Esophagus muscularis mucosa (tissue), 4 donors: Measurements from ENCODE around the gene ZBTB11. TPM values are rescaled to one million over a fixed set of nuclear protein-coding genes. Genes with fewer than 3 reads are reported as not detected.

Experiments used
- DNase-seq: peaks from one replicate; pipeline ENCODE4 v3.0.0-alpha.2; 2017; ENCODE audit errors: extremely low spot score
- H3K27ac ChIP-seq, 4 donors: fragments of 200-600 bp; sonication (generic); replicated peaks in 1 of 4; 1 replicate in 3 of 4; 2 replicates in 1 of 4; pipeline ENCODE4 v1.5.1; 2016 to 2019; ENCODE audit warnings: mild to moderate bottlenecking in 1 of 4
- H3K27me3 ChIP-seq, 4 donors: fragments of 200-600 bp; sonication (generic); one replicate each; pipeline versions ENCODE4 v1.5.1 to v1.6.0; 2016 to 2019
- H3K36me3 ChIP-seq, 4 donors: fragments of 200-600 bp; sonication (generic); one replicate each; pipeline ENCODE4 v1.5.1; 2016 to 2019
- H3K4me1 ChIP-seq, 4 donors: fragments of 200-600 bp; sonication (generic); one replicate each; pipeline ENCODE4 v1.5.1; 2016 to 2019
- H3K4me3 ChIP-seq, 4 donors: fragments of 200-600 bp; sonication (generic); 1 replicate in 2 of 4; 2 replicates in 2 of 4; pipeline ENCODE4 v1.5.1; 2016 to 2019; ENCODE audit warnings: mild to moderate bottlenecking in 4 of 4, moderate library complexity in 1 of 4
- H3K9me3 ChIP-seq, 4 donors: fragments of 200-600 bp; sonication (generic); 1 replicate in 3 of 4; 2 replicates in 1 of 4; pipeline ENCODE4 v1.5.1; 2016 to 2019
- EP300 ChIP-seq: sonication (generic); formaldehyde crosslinking; IDR thresholded peaks from one replicate; pipeline ENCODE4 v1.6.1; 2017; ENCODE audit warnings: antibody characterized with exemption
- POLR2A ChIP-seq: fragments of 450-650 bp; IDR thresholded peaks from one replicate; pipeline ENCODE4 v1.6.1; 2017; ENCODE audit warnings: antibody characterized with exemption, moderate library complexity, mild to moderate bottlenecking, low read depth
- POLR2AphosphoS5 ChIP-seq, 2 donors: sonication (generic); formaldehyde crosslinking; IDR thresholded peaks; one replicate each; pipeline ENCODE4 v1.6.1; 2017; ENCODE audit warnings: antibody characterized with exemption in 2 of 2
- WGBS: methylation state at CpG from one replicate; pipeline ENCODE4 v1.1.5; 2018; 5-methylcytosine and 5-hydroxymethylcytosine counted together
- intact Hi-C: fragments of 100-400 bp; cut with DNase I; formaldehyde crosslinking; loops from one replicate; pipeline ENCODE4 v1.15.1; 2023
- total RNA-seq, 4 donors: library from RNA; depleted of rRNA; stranded (reverse); fragments of >200 nt; gene quantifications; one replicate each; pipeline versions ENCODE4 v1.1.0 to v1.2.1, GENCODE V29; 2016
- TF ChIP-seq, protein P1 (sequence below), 3 experiments: fragments of 200-600 bp in 2 of 3; fragments of 450-650 bp in 1 of 3; sonication (generic) in 2 of 3; IDR thresholded peaks; one replicate each; pipeline ENCODE4 v1.5.1; 2017 to 2019; ENCODE audit warnings: antibody characterized with exemption in 3 of 3, mild to moderate bottlenecking in 2 of 3, moderate library complexity in 1 of 3

The ZBTB11 gene
- total RNA-seq, 4 donors from 2014 or later = 15.3 to 20.8 (median 16.9) TPM

DNA sequence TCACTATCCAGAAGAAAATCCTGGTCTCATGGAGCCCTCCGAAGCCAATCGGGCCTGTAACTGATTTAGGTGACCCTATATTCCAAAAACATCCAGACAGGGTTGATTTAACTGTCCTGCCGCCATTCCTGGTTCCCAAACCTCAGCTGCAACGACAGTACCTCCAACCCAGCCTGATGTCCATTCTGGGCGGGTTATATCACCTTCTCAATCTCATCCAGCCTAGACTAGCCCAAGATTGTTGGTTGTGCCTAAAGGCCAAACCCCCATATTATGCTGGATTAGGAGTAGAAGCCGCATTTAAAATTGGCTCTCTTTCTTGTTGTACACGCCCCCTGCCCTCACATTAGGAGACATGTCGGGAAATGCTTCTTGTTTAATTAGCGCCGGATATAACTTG, 36.7 kb downstream of the ZBTB11 start:
- Histone ChIP-seq H3K36me3 (no peaks in the 10 kb centered on the region), H3K27ac (no peak overlapping the region), H3K4me3 (no peak overlapping the region), H3K4me1 (no peaks in the 10 kb centered on the region), H3K27me3 (no peaks in the 10 kb centered on the region), H3K9me3 (no peaks in the 10 kb centered on the region)
- WGBS = no CpG with 5 or more reads among the region's 10 CpGs
- intact Hi-C loops = no loop called here
- no peak for DNase-seq
- TF ChIP-seq EP300 (no peak), POLR2A (no peak)

DNA sequence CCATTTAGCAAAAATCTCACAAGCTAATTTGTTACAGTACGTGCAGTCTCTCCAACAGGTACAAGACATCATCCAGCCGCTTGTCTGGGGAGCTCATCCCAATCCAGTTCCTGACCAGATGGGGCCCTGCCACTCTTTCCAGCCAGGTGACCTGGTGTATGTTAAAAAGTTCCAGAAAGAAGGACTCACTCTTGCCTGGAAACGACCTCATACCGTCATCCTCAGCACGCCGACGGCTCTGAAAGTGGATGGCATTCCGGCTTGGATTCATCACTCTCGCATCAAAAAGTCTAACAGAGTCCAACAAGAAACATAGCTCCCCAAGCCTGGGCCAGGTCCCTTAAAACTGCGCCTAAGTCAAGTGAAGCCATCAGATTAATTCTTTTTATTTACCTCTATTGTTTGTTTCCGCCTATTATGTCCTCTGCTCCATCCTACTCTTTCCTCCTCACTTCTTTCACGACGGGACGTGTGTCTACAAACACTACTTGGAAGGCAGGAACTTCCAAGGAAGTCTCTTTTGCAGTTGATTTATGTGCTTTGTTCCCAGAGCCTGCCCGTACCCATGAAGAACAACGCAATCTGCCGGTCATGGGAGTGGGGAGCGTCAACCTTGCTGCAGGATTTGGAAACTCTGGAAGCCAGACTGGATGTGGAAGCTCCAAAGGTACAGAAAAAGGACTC, 37.5 kb downstream of the ZBTB11 start:
- Histone ChIP-seq H3K4me3 (no peak overlapping the region), H3K27ac (no peak overlapping the region), H3K36me3 (no peaks in the 10 kb centered on the region), H3K27me3 (no peaks in the 10 kb centered on the region), H3K9me3 (no peaks in the 10 kb centered on the region), H3K4me1 (no peaks in the 10 kb centered on the region)
- WGBS = no CpG with 5 or more reads among the region's 18 CpGs
- TF ChIP-seq, protein P1, sequence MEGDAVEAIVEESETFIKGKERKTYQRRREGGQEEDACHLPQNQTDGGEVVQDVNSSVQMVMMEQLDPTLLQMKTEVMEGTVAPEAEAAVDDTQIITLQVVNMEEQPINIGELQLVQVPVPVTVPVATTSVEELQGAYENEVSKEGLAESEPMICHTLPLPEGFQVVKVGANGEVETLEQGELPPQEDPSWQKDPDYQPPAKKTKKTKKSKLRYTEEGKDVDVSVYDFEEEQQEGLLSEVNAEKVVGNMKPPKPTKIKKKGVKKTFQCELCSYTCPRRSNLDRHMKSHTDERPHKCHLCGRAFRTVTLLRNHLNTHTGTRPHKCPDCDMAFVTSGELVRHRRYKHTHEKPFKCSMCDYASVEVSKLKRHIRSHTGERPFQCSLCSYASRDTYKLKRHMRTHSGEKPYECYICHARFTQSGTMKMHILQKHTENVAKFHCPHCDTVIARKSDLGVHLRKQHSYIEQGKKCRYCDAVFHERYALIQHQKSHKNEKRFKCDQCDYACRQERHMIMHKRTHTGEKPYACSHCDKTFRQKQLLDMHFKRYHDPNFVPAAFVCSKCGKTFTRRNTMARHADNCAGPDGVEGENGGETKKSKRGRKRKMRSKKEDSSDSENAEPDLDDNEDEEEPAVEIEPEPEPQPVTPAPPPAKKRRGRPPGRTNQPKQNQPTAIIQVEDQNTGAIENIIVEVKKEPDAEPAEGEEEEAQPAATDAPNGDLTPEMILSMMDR (IDR thresholded peaks at IDR 0.05) = no peak
- TF ChIP-seq POLR2A (no peak), POLR2AphosphoS5 (IDR thresholded peaks at IDR 0.05) (no peak), EP300 (no peak)
- peak; percentile 86 for DNase-seq
- intact Hi-C loops = no loop called here

DNA sequence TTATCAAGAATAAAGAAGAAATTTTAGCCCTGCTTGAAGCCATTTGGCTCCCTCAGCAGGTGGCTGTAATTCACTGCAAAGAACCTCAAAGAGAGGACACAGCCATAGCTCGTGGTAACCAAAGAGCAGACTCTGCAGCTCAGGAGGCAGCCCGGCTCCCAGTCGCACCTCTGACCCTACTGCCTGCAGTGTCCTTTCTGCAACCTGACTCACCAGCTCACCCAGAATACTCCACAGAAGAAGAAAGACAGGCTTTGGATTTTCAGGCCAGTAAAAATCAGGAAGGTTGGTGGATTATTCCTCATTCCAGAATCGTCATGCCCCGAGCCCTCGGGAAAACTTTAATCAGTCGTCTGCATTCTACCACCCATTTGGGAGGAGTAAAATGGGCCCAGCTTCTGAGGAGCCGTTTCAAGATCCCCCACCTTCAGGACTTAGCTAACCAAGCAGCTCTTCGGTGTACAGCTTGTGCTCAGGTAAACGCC, 38.6 kb downstream of the ZBTB11 start:
- whole genome bisulfite sequencing = 76% methylated on average over 8 of the region's 10 CpGs
- no peaks in the 10 kb centered on the region for H3K27me3 ChIP-seq
- intact Hi-C loops = no loop called here
- TF ChIP-seq, protein P1 (IDR thresholded peaks at IDR 0.05) = no peak
- TF ChIP-seq EP300 (no peak), POLR2AphosphoS5 (IDR thresholded peaks at IDR 0.05) (no peak), POLR2A (no peak)
- H3K27ac ChIP-seq = no peak overlapping the region
- H3K36me3 ChIP-seq = no peaks in the 10 kb centered on the region
- H3K4me3 ChIP-seq = no peak overlapping the region
- no peaks in the 10 kb centered on the region for H3K4me1 ChIP-seq
- no peaks in the 10 kb centered on the region for H3K9me3 ChIP-seq
- no peak for DNase-seq

DNA sequence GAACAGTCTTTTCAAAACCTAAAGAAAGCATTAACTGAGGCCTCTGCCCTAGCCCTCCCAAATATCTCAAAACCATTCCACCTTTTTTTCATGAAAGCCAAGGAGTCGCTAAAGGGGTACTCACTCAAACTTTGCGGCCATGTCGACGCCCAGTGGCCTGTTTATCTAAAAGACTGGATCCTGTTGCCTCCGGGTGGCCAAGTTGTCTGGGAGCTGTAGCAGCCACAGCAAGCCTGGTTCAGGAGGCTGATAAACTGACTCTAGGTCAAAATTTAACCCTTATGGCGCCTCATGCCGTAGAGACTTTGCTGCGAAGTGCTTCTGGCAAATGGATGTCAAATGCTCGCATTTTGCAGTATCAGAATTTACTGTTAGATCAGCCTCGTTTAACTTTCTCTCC, 39.5 kb downstream of the ZBTB11 start:
- intact Hi-C loops = no loop called here

DNA sequence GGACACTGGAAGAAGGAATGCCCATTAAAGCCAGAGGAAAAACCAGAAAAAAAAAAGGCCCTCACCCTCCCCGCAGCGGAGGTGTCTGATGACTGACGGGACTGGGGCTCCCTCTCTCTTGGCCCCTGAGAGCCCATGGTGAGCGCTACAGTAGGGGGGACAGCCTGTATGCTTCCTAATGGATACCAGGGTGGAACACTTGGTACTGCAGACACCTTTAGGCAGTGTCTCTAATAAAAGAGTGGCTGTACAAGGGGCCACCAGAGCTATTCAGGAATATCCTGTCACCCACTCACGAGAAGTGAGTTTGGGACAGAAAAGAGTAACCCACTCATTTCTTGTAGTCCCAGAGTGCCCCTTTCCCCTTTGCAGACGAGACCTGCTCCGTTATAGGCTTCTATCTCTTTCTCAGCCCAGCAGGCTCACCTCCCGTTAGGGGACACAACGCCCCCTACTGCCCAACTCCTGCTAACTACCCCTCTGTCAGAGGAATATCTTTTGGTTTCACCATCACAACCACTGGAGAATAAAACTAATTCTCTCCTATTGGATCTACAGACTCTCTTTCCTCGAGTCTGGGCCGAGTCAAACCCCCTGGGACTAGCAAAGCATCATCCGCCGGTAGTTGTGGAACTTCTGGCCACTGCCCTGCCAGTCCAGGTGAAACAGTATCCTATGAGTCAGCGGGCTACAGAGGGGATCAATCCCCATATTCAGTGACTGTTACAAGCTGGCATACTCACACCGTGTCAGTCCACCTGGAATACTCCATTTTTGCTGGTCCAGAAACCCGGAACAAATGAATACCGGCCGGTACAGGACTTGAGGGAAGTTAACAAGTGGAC, 40.8 kb downstream of the ZBTB11 start:
- Histone ChIP-seq H3K36me3 (no peaks in the 10 kb centered on the region), H3K27me3 (no peaks in the 10 kb centered on the region), H3K27ac (no peak overlapping the region), H3K4me3 (no peak overlapping the region), H3K9me3 (no peaks in the 10 kb centered on the region), H3K4me1 (no peaks in the 10 kb centered on the region)
- no peak for TF ChIP-seq POLR2A
- TF ChIP-seq, protein P1 (IDR thresholded peaks at IDR 0.05) = peak in 2 of 3 experiments; percentile 28 to 50
- peak; percentile 64 for DNase-seq
- 62% methylated on average over 18 of the region's 18 CpGs for WGBS
- intact Hi-C loops = no loop called here

More for the DNA sequence above, 39.5 kb downstream of the ZBTB11 start:
- Histone ChIP-seq H3K36me3 (no peaks in the 10 kb centered on the region), H3K4me3 (no peak overlapping the region), H3K27ac (no peak overlapping the region), H3K4me1 (no peaks in the 10 kb centered on the region), H3K9me3 (no peaks in the 10 kb centered on the region), H3K27me3 (no peaks in the 10 kb centered on the region)
- peak; percentile 78 for DNase-seq
- WGBS = 93% methylated on average over 10 of the region's 10 CpGs
- TF ChIP-seq EP300 (no peak), POLR2A (no peak), POLR2AphosphoS5 (IDR thresholded peaks at IDR 0.05) (no peak)
- TF ChIP-seq, protein P1 (IDR thresholded peaks at IDR 0.05) = no peak
